IPS-18c (cell line): ENCODE measurements around the gene CFDP1.

Experiments used
- H3K4me3 ChIP-seq: 2 replicates; pipeline ENCODE4 v1.7.0; 2013; ENCODE audit warnings: low read depth, mild to moderate bottlenecking, low read length, moderate library complexity; ENCODE audit not compliant: insufficient read depth
- H3K9me3 ChIP-seq: one replicate; pipeline ENCODE4 v1.6.1; 2013; ENCODE audit warnings: mild to moderate bottlenecking, low read length, moderate library complexity; ENCODE audit not compliant: control insufficient read depth, insufficient read depth

CFDP1 gene

GRCh38 chr16:75351183-75351582, 82.1 kb downstream of the CFDP1 start:
- H3K4me3 ChIP-seq, result no peak overlapping the region
- H3K9me3 ChIP-seq, result no peaks in the 10 kb centered on the region

DNA sequence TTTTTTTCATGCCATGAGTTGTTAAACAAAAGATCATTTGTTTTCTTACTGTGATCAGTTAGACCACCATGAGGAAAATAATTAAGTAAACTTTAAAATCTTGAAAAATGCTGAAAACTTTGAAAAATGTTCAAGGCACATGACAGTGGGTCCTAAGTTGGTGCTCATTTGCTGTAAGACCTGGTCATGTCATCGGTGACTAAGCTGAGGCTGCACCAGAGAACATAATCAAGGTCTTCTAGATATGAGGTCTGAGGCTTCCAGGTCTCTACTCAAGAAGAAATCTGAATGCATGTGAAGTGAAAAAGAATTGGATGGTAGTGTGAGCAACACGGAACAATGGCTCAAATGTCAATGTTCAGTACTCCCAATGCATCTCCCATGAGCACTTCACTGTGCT, 87.6 kb downstream of the CFDP1 start:
- Histone ChIP-seq H3K9me3 (no peaks in the 10 kb centered on the region), H3K4me3 (no peak overlapping the region)

GRCh38 chr16:75343941-75344340, 89.4 kb downstream of the CFDP1 start:
- Histone ChIP-seq H3K4me3 (no peak overlapping the region), H3K9me3 (no peaks in the 10 kb centered on the region)

DNA sequence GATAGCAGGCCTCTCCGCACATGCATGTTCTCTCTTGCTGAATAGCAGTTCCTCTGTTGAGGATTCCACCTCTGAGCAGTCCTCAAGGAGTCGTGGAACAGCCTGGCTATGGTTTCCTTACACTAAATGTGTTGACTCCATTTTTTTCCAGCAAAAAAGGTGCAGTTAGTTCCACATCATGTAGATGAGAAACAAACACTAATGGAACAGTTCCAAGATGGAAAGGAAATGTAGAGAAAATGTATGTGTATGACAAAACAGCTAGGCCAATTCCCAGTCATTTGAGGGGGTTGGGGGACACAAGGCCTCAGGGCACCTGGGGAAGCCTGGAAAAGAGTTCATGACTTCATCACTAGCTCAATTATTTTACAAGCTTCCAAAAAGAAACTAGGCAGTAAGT, 90.0 kb downstream of the CFDP1 start:
- Histone ChIP-seq H3K4me3 (no peak overlapping the region), H3K9me3 (no peaks in the 10 kb centered on the region)

DNA sequence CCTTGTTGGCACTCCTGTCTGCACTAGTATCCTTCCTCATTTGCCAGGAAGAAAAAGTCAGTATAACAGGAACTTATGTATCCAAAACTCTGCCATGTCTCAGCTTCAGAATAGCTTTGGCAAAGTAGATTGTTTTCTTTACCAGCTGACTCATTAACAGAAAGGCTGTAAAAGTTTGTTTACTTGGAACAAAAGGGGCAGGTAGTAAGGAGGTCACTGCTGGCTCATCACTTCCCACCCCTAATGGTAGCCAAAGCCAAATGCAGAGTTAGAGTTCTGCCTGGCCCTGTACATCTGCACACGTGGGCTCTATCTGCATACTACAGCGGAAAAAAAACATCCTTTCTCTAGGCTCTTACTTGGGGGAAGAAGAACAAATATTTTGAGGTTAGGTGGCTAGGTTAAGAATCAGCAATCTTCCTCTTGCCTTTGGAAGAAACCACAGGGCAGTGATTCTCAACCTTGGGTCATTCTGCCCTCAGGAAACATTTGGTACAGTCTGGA, 90.9 kb downstream of the CFDP1 start:
- H3K4me3 ChIP-seq, result no peak overlapping the region
- H3K9me3 ChIP-seq, result no peaks in the 10 kb centered on the region

DNA sequence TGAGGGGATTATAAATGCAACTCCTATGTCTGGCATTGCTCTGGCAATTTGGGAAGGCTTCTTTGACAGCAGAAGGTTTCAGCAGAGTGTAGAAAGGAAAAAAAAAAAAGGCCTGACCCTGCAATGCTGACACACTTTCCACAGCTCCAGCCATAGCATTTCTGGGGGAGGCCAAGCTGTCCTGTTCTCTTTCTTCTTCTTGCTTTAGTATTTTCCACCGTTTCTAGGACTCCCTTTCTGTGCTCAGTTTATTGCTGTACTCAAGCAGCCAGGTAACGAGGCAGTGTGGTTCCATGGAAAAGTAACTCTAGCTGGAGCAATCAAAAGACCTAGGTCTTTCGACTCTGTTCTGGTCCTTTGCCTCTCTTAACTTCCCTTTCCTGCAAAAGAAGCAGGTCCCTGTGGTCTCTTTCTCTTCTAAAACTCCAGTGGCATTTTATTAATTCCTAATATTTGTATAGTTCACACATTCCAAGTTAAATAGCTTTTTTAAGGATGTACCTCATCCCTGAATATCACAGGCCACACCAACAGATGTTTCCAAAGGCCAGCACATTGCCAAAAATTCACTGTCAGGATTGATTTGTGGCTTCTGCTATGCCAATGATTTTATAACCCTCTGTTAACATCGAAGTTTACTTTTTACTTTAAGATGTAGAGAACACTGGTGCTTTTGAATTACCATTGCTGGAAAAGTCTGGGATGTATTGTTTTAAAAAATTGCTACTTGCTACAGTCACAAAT, 91.6 kb downstream of the CFDP1 start:
- Histone ChIP-seq H3K9me3 (peaks cover 3% of the 10 kb centered on the region), H3K4me3 (no peak overlapping the region)

GRCh38 chr16:75340741-75341491, 92.4 kb downstream of the CFDP1 start:
- no peak overlapping the region for H3K4me3 ChIP-seq
- H3K9me3 ChIP-seq, result peaks cover 3% of the 10 kb centered on the region

- Histone ChIP-seq H3K4me3 (no peak overlapping the region), H3K9me3 (peaks cover 3% of the 10 kb centered on the region)
Observed at GRCh38 chr16:75337430-75337829, 95.9 kb downstream of the CFDP1 start.

DNA sequence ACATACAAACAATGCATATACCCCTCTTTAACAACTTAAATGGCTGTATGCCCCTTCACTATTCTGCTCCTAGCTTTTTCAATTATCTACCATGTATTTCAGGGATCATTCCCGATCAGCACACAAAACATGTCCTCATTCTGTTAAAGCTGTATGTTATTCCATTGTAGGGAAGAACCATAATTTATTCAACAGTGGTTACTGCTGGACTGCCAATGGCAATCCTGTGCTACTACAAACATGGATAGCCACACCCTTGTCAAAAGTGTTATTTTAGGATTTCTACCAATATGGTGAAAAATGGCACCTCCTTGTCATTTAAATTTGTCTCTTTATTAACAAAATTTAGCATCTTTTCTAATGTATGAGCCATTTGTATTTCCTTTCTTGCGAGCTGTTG, 96.8 kb downstream of the CFDP1 start:
- Histone ChIP-seq H3K4me3 (no peak overlapping the region), H3K9me3 (peaks cover 3% of the 10 kb centered on the region)

GRCh38 chr16:75333721-75334163, 99.6 kb downstream of the CFDP1 start:
- peaks cover 3% of the 10 kb centered on the region for H3K9me3 ChIP-seq
- no peak overlapping the region for H3K4me3 ChIP-seq

- H3K9me3 ChIP-seq, result no peaks in the 10 kb centered on the region
- H3K4me3 ChIP-seq, result no peak overlapping the region
Observed at GRCh38 chr16:75329943-75330342, 103.4 kb downstream of the CFDP1 start.

- H3K4me3 ChIP-seq, result no peak overlapping the region
- no peaks in the 10 kb centered on the region for H3K9me3 ChIP-seq
Observed at GRCh38 chr16:75326333-75326732, 107.0 kb downstream of the CFDP1 start.

GRCh38 chr16:75323933-75324332, 109.4 kb downstream of the CFDP1 start:
- H3K9me3 ChIP-seq, result no peaks in the 10 kb centered on the region

DNA sequence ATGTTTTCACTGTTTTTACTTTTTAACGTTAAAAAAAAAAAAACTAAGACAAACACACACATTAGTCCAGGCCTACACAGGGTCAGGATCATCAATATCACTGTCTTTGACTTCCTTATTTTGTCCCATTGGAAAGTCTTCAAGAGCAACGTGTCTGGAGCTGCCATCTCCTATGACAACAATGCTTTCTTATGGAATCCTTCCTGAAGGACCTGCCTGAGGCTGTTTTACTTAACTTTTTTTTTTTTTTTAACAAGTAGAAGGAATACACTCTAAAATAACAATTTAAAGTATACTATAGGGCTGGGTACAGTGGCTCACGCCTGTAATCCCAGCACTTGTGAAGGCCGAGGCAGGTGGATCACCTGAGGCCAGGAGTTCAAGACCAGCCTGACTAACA, 110.1 kb downstream of the CFDP1 start:
- Histone ChIP-seq H3K4me3 (no peak overlapping the region), H3K9me3 (no peaks in the 10 kb centered on the region)

More at GRCh38 chr16:75323933-75324332, 109.4 kb downstream of the CFDP1 start:
- H3K4me3 ChIP-seq, result no peak overlapping the region

GRCh38 chr16:75322740-75323139, 110.6 kb downstream of the CFDP1 start:
- Histone ChIP-seq H3K9me3 (no peaks in the 10 kb centered on the region), H3K4me3 (no peak overlapping the region)

DNA sequence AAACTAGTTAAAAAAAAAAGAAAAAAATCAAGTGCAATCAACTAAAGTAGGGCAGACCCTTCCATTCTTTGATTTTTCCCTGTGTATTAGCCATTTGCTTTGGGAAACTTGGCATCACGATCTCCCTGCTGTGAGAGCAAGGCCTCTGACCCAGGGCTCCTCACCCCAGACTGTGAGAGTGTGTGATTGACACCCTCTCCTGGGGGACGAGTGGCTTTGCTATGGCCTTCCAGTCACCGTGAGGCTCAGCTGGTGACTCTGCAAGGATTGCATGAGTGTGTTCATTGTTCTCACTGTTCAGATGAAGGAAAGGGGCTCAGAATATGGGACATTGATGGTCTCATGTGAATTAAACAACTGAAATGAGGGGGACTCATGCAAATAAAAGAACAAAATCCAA, 112.9 kb downstream of the CFDP1 start:
- Histone ChIP-seq H3K4me3 (no peak overlapping the region), H3K9me3 (no peaks in the 10 kb centered on the region)

DNA sequence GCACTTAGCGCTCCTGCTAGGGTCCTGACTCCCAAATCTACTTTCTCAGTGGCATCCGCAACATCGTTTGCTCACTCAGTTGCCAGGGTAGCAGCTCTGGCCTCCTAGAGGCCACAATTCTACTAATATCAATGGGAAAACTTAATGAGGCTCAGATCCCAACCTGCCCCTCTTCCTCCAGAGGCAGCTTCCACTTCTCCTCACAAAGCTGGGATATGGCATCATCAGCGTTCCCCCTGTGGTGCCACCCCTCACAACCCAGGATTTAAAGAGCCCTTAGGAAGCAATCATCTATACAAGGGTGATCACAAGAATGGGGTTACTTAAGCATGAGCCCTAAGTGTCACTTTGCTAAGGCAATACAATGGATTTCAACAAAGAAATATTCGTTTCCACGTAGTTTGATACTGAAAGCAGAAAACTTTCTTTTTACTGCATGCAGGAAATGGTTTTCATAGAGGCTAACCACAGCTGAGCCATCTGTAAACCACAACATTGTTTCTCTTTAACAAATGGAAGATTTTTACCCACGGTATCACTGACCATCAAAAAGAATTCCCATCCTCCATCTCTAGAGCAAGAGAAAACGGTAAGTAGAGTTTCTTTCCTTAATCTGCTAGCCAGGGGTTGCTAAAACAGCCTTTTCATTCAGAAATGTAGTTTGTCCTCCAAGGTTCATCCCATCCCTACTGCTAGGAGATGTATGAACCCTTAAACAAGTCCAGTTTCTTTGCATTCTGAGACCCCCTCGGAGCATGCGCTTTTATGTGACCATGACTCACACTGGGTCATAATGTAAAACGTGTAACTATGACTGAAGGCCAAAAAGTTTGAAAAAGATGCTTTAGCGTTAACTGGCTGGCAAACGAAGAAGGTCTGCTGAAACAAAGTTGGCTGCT, 113.5 kb downstream of the CFDP1 start:
- Histone ChIP-seq H3K9me3 (no peaks in the 10 kb centered on the region), H3K4me3 (no peak overlapping the region)
